ENCODE measurements around the gene TMEM218. TPM values are rescaled to one million over a fixed set of nuclear protein-coding genes. Genes with fewer than 3 reads are reported as not detected.

Gene TMEM218
- total RNA-seq, 1 donor from 2014 or later: 6.0 TPM

GRCh38 chr11:125136001-125136400, 24.6 kb upstream of the TMEM218 start:
- ATAC-seq: no peak
- intact Hi-C loops (cut with DNase I): no loop called here
- DNase-seq (ENCODE audit: missing footprints): no peak

- ATAC-seq (no peak), DNase-seq (ENCODE audit: missing footprints) (no peak)
- intact Hi-C loops (cut with DNase I): no loop called here
Observed at GRCh38 chr11:125132596-125132995, 21.2 kb upstream of the TMEM218 start.

GRCh38 chr11:125132071-125132470, 20.6 kb upstream of the TMEM218 start:
- ATAC-seq: no peak
- DNase-seq (ENCODE audit: missing footprints): no peak
- intact Hi-C loops (cut with DNase I): no loop called here

- ATAC-seq (no peak), DNase-seq (ENCODE audit: missing footprints) (no peak)
- intact Hi-C loops (cut with DNase I): no loop called here
Observed at GRCh38 chr11:125129316-125129993, 18.0 kb upstream of the TMEM218 start.

GRCh38 chr11:125128450-125128849, 17.0 kb upstream of the TMEM218 start:
- DNase-seq (ENCODE audit: missing footprints): no peak
- intact Hi-C loops (cut with DNase I): no loop called here
- no peak for ATAC-seq

GRCh38 chr11:125124618-125124992, 13.2 kb upstream of the TMEM218 start:
- DNase-seq (ENCODE audit: missing footprints) (no peak), ATAC-seq (no peak)
- intact Hi-C loops (cut with DNase I): no loop called here

- intact Hi-C loops (cut with DNase I): no loop called here
- DNase-seq (ENCODE audit: missing footprints) (no peak), ATAC-seq (peak; percentile 73)
Observed at GRCh38 chr11:125123947-125124617, 12.7 kb upstream of the TMEM218 start.

- ATAC-seq (no peak), DNase-seq (ENCODE audit: missing footprints) (no peak)
- intact Hi-C loops (cut with DNase I): no loop called here
Observed at GRCh38 chr11:125123194-125123946, 11.9 kb upstream of the TMEM218 start.

GRCh38 chr11:125117429-125117828, 6.0 kb upstream of the TMEM218 start:
- intact Hi-C loops (cut with DNase I): no loop called here
- DNase-seq (ENCODE audit: missing footprints) (no peak), ATAC-seq (no peak)

- DNase-seq (ENCODE audit: missing footprints) (no peak), ATAC-seq (no peak)
- intact Hi-C loops (cut with DNase I): loop anchor here (5.0 kb wide), 2 partner anchors 162 to 313 kb away; partner anchors contain the start of gene CCDC15
Observed at GRCh38 chr11:125114518-125114917, 3.1 kb upstream of the TMEM218 start.

GRCh38 chr11:125112208-125112604, 780 bp upstream of the TMEM218 start:
- DNase-seq (ENCODE audit: missing footprints) (no peak), ATAC-seq (no peak)
- intact Hi-C loops (cut with DNase I): loop anchor here (5.0 kb wide), 2 partner anchors 160 to 315 kb away; partner anchors contain the start of gene CCDC15

GRCh38 chr11:125111001-125111342, 454 bp downstream of the TMEM218 start:
- intact Hi-C loops (cut with DNase I): loop anchor here (5.0 kb wide), 2 partner anchors 159 to 316 kb away; partner anchors contain the start of gene CCDC15
- ATAC-seq (no peak), DNase-seq (ENCODE audit: missing footprints) (no peak)

GRCh38 chr11:125110506-125110905, 920 bp downstream of the TMEM218 start:
- intact Hi-C loops (cut with DNase I): loop anchor here (5.0 kb wide), 2 partner anchors 158 to 317 kb away; partner anchors contain the start of gene CCDC15
- ATAC-seq (no peak), DNase-seq (ENCODE audit: missing footprints) (no peak)

GRCh38 chr11:125108469-125108868, 3.0 kb downstream of the TMEM218 start:
- intact Hi-C loops (cut with DNase I): no loop called here
- ATAC-seq (no peak), DNase-seq (ENCODE audit: missing footprints) (no peak)

- DNase-seq (ENCODE audit: missing footprints) (no peak), ATAC-seq (no peak)
- intact Hi-C loops (cut with DNase I): no loop called here
Observed at GRCh38 chr11:125105926-125106325, 5.5 kb downstream of the TMEM218 start.

- ATAC-seq (no peak), DNase-seq (ENCODE audit: missing footprints) (no peak)
- intact Hi-C loops (cut with DNase I): no loop called here
Observed at GRCh38 chr11:125102510-125102909, 8.9 kb downstream of the TMEM218 start.

GRCh38 chr11:125102025-125102424, 9.4 kb downstream of the TMEM218 start:
- DNase-seq (ENCODE audit: missing footprints): no peak
- intact Hi-C loops (cut with DNase I): no loop called here
- no peak for ATAC-seq

- ATAC-seq (no peak), DNase-seq (ENCODE audit: missing footprints) (no peak)
- intact Hi-C loops (cut with DNase I): no loop called here
Observed at GRCh38 chr11:125101596-125101995, 9.8 kb downstream of the TMEM218 start.

GRCh38 chr11:125100136-125100535, 11.3 kb downstream of the TMEM218 start:
- DNase-seq (ENCODE audit: missing footprints) (no peak), ATAC-seq (no peak)
- intact Hi-C loops (cut with DNase I): no loop called here

GRCh38 chr11:125094731-125095130, 16.7 kb downstream of the TMEM218 start:
- ATAC-seq (no peak), DNase-seq (ENCODE audit: missing footprints) (no peak)
- intact Hi-C loops (cut with DNase I): loop anchor here (5.0 to 10.0 kb wide), 2 partner anchors 253 to 340 kb away; no protein-coding TSS in a partner anchor

Measured in Right ventricle myocardium inferior (tissue), 1 donor.